GM19452 (cell line): Measurements from ENCODE around the gene HCFC2.
A peak's percentile ranks its signal among the peaks of the same experiment; 100 is the strongest.
"Not testable (repeated sequence)": the region's sequence is repeated elsewhere in the genome, so short reads cannot be mapped to it uniquely, and the experiment has no call there.

ENCODE experiments used
- ATAC-seq: cut with Tn5 transposase; IDR thresholded peaks from one replicate; pipeline ENCODE4 v1.9.1; 2021; ENCODE audit not compliant: unreplicated experiment

HCFC2 gene

DNA sequence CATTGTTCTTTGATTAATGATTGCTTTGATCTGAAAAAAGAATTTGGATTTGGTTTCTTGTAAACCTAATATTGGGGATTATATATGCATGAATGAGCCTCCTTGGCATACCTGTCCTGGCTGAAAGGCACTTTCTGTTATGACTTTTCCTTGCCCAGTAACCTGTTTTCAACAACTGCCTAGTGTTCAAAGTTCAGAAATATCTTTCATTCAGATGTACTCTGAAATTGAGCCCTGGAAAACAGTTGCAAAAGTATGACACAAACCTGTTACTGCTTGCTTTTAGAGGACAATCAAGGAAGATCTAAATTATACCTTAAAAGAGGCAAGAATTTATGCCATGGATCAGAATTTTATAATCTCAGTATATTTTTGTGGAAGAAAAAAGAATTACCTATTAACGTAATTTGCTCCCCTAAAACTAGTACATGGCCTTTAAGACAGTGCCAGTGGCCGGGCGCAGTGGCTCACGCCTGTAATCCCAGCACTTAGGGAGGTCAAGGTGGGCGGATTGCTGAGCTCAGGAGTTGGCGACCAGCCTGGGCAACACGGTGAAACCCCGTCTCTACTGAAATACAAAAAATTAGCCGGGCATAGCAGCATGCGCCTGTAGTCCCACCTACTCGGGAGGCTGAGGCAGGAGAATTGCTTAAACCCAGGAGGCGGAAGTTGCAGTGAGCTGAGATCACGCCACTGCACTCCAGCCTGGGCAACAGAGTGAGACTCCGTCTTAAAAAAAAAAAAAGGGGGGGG is 50.7 kb downstream of the HCFC2 start:
- ATAC-seq = not testable (repeated sequence)

DNA sequence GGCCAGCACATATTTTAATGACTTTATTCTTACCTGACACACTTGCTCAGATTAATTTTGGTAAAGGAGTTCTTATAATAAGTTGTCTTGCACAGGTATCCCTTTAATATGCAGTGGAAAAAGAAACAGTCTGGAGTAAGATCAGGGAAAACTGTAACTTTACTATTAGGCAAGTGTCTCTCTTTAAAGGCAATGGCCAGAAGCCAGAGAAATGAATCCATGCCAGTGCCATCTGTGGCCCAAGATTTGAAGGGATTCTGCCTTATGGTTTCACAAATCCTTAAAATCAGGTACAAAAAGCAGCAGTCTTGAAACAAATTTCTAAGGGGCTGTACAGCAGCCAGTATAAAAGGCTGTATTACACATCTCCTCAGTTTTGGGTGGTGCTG is 51.2 kb downstream of the HCFC2 start:
- no peak for ATAC-seq

DNA sequence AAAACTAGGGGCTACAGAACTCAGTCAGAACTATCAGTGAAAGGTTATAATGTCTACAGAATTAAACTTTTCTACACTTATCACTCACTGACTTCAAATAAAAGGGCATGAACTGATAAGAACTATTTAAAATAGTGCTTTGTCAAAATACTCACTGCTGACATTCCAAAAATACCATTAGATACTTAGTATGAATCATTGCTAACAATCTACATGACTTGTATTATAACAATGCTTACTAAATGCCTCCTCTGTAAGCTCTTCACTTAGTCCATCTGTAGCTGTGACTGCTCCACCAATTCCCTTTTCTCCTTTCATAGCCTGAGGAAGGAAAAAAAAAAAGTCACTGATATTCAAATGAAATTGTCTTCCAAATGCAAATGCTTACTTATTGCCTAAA is 56.7 kb downstream of the HCFC2 start:
- no peak for ATAC-seq

DNA sequence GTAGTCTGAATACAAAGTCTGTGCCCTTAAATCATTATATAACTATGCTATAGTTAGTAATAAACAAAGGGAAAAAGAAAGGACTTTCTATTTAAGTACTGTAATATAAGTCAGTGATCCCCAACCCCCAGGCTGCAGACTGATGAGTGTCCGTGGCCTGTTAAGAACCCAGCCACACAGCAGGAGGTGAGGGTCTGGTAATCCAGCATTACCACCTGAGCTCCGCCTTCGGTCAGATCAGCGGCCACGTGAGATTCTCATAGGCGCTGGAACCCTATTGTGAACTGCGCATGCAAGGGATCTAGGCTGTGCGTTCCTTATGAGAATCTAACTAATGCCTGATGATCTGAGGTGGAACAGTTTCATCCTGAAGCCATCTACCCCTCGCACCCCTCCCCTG is 58.0 kb downstream of the HCFC2 start:
- no peak for ATAC-seq

DNA sequence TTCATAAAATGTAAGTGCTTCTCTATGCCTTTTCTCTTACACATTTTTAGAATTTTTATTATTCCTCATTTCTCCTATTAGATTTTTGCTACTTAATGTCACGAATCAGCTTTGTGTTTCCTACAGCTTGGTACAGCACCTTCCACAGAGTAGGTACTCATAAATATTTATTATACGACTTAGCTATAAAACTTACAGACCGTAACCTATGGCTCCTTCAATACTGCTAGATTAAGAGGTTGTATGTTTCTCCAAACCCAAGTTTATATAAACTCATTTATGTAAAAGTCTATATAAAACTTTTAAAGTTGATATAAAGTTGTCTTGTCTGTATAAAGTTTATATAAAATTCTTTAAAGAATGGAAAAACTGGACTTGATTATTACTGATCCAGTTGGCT is 62.2 kb downstream of the HCFC2 start:
- ATAC-seq = no peak

DNA sequence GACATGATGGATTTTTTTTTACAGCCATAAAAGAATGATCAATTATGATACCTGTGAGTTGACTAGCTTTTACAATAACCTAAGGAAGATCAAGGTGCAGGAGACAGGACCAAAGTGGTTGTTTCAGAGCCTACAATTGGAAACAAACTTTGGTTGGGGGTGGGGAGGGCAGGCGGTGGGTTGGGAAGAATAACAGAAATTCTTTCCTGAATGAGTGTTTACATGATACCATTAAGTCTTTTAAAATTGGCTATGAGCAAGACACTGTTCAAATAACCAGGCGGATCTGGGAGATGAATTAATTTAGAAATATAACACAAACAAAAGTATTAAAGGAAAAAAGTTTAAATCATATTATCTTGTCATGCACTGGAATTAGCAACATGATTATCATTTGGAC is 66.4 kb downstream of the HCFC2 start:
- no peak for ATAC-seq

DNA sequence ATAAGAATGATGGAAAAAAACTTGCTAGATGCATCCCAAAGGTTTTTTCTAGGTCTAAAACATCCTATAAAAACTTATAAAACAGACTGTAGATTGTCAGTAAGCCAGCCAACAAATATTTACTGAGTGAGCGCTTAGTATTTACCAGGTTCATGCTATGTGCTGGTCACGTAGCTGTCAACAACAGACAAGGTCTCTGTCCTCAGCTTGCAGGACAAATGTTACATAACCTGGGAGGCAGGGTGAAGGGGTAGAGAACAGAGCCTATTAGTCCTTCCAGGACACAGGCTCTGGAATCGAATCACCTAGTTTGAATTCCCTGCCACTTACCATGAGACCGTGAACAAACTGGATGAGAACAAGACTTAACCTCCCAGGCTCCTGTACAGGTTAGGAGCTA is 67.3 kb downstream of the HCFC2 start:
- ATAC-seq = no peak

DNA sequence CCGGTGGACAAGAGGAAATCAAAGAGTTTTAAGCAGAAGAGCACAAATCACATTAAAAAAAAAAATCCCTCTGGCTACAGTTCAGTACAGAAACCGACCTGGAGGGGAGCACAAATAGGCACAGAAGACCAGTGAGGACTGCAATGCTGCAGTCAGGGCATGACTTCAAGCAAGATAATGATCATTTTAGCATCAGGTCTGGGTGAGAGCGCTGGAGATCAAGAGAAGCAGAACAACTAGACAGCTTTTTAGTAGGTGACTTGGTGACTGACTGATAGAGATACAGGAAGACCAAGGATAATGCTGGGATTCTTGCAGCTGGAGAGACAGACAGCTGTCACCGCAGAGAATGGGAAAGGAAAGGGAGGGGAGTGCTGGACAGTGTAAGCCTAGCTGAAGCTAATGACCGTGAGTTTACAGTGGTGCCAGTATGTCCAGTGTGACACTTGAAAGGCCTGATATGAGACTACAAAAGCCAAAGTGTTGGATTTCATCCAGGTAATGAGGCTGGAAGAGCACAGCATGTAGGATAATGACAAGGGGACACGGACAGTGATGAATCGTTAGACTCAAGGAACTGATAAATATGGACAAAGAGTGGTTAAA is 68.1 kb downstream of the HCFC2 start:
- ATAC-seq = no peak

DNA sequence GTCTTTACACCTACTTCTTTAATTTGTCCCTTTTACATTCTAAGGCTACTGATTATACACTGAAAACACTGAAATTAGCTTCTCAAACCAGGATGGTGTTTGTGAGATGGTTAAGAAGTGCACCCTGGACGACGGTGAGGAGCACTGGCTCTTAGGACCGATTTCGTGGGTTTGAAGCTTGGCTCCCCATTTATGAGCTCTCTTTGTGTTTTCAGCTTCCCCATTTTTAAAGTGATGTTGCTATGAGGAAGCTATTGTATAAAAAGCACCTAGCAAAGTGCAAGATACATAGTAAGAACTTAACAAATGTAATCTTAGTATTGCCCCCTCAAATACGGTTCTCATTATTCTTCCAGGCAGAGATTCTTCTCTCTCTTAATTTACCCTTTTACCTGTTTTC is 69.0 kb downstream of the HCFC2 start:
- ATAC-seq = no peak

DNA sequence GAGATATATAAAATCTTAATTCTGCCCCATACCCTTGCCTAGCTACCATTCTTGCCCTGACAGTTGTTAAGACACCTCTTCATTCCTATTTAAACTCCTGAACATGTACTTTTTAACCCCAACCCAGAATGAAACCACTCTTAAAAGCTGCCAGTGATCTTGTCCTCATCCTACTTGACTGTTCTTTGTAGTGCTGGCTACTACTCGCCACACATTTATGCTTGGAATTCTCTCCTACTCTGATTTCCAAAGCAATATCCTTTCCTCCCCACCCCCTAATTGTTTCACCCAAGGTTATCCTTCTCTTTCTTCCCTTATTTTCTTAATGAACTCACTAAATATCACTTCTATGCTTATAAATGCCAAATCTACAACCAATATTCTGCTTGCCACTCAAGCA is 69.5 kb downstream of the HCFC2 start:
- ATAC-seq = no peak

DNA sequence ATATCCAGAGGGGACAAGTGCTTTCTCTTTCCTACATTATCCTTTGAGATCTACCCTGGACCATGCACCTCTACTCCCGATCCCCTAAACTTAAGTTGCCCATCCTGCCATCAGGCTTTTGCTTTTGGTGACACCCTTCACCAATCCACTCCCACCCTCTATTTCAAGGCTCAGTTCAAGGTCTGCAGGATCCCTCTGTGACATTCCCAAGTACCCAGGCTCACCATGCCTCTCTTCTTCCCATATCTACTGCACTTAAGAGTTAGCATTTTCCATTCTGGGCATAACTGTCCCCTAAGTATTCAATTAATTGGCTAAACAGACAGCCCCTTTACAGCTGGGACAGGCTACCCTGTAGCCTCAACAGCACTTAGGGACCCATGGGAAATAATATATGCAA is 70.6 kb downstream of the HCFC2 start:
- no peak for ATAC-seq

DNA sequence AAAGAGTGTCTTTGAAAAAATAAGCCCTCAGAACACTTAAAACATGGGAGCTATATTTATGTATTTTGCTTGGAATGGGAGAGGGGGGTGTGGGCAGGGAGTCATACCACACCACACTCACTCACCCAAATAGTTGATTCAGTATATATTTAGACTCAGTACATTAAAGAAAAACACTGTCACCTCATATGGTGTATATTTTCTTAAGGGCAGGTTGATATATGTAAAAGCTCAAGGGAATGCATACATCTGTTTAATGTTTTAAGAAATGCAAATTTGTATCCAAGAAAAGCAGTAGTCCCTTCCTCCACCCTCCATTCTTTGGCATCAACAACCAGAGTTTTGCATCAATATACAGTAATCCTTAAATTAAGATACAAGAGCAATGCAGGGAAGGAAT is 72.2 kb downstream of the HCFC2 start:
- no peak for ATAC-seq

DNA sequence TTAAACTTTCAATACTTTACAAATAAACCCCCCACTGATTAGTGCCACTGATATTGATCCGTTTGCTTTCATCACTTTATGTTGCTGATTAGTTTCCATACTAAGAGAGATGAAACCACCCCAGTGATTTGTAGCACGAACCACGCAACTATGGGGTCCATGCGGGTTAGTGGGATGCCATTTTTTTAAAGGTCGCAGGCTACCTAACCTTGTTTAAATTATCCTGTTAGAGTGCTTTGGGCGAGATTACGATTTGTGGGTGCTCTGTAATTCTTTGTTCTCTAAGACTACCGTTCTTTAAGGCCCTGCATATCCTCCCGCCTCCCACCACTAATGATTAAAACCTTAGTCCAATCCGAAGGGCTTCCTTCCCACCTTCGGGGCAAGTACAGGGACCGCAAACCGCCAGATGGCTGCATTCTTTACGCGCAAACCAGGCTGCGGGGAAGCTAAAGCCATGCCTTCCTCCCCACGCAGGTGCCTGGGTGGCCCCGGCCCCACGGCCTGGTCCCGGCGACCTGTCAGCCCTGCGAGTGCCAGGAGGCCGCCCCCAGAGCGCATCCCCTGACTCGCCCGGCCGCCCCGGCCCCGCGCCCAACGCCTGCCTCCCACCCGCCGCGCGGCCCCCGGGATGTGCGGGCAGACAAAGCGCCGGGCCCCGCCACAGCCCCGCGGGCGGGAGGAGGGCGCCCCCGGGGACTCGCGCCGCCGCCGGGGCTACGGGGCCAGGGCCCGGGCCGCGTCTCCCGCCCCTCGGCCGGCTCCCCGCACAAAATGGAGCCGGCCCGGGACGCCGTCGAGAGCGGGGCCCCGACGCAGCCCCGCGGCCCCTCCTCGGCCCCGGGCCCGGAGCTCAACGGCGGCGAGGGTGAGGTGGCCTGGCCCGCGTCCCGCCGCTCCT is 72.9 kb downstream of the HCFC2 start:
- ATAC-seq = peak; percentile 32

DNA sequence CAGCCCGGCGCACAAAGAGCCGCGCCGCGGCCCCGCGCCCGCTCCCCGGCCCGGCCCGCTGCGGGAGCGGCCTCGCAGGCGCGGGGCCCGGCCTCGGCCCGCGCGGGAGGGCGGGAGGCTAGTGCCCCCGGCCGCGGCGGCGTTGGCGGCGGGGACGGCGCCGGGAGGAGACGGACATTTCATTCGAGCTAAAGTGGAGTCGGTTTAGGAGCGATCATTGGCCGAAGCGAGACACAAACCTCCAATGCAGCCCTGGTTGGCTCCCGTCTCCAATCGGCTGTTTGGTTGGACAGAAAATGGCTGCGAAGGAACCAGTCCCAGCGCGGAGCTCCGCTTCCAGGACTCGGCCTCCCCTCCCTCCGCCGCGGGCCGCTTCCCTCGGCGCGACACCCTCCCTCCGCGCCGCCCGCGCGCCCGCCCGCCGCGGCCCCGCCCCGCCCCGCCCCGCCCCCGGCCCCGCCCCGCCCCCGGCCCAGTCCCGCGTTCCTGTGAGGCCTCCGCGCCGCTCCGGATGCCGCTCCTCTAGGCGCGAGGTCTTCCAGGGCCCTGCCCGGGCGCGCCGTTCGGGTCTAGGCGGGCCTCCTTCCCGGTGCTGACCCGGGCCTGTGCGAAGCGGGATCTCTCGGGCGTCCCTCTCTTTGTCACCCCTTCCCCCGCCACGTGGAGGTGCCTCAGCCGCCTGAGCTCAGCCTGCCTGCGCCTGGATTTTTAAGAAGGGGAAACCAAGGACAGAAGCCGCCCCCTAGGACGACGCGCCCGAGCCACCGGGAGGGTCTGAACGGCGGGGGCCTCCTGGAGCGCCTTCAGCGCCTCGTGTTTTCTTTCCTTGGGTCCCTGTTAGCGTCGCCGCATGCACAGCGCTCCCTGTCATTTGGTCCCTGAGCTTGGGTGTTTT is 73.8 kb downstream of the HCFC2 start, which contains the start of gene NFYB:
TSS of gene NFYB (minus strand) at position 309 of the 895 bp plus-strand sequence. CDS start 2,757 bp downstream, outside the sequence.
- ATAC-seq = peak; percentile 93

DNA sequence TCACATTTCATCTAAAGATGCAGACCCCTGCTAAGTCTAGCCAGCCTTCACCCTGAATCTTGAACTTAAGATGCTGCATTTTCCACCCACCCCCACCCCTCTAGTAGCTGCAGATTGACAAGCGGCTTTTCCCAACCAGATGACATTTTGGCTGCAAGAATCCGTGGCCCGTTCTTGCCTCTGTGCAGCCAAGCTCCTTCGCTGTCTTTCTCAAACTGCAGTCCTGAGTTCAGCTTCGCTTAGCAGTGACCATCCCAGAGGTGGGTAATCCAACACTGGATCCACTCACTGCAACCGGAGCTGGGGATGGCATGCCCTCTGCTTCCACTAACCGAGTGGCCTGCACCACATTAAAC is 74.4 kb downstream of the HCFC2 start:
- ATAC-seq = no peak

DNA sequence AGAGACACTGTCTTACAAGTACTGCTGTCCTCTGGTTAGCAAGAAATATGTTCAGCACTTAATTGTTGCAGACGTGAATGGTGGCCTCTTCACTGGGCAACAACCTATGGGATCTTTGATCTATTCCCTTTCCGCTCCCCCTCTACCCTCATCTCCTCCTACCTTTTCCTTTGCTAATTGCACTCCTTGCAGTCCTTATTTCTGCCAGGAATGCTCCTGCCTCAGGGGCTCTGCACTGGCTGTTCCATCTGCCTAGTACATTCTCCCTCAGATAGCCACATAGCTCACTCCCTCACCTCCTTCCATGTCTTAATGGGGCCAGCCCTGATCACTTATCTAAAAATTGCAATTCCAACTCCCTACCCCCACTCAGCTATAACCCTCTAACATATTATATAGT is 78.2 kb downstream of the HCFC2 start:
- ATAC-seq = no peak

DNA sequence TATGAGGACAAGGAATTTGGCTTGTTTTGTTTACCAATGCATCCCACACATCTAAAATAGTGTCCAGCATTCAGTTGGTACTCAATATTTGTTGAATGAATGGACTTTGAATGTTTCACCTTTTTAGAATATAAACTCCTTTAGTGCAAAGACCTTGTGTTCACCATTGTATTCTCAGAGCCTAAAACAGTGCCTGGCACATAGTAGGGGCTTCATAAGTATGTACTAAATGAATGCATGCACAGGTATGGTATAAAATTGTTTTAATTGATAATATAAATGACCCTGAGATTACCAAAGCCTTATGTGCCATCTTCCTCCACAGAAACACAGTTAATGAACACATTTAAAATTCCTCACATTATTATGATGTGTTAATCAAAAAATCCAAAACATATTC is 78.7 kb downstream of the HCFC2 start:
- no peak for ATAC-seq

DNA sequence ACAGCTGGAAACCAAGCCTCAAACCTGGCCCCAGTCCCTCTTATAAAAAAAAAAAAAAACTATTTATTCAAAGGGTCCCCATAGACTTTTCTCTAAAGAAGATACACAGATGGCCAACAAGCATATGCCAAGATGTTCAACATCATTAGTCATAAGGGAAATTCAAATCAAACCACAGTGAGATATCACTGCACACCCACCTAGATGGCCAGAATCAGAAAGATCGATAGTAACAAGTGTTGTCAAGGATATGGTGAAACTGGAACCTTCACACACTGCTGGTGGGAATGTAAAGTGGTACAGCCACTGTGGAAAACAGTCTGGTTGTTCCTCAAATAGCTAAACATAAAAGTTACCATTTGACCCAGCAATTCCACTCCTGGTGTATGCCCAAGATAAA is 79.6 kb downstream of the HCFC2 start:
- ATAC-seq = no peak

DNA sequence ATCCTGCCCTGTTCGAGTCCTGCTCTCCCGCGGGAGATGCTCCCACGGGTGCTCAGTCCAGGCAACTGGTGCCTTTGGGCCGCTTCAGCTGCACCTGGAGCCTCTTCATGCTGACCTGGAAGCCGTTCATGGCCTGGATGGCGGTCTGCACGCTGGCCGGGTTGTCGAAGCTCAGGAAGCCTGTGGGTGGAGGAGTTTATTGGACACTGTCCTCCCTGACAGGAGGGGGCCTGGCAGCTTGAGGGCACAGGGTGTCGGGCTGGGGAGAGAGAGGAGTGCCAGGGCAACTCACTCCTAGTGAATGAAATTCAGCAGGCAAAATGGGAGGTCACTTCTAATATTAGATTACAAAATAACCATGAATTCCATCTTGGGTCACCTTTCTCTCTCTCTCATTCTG is 83.0 kb downstream of the HCFC2 start:
- ATAC-seq = no peak

DNA sequence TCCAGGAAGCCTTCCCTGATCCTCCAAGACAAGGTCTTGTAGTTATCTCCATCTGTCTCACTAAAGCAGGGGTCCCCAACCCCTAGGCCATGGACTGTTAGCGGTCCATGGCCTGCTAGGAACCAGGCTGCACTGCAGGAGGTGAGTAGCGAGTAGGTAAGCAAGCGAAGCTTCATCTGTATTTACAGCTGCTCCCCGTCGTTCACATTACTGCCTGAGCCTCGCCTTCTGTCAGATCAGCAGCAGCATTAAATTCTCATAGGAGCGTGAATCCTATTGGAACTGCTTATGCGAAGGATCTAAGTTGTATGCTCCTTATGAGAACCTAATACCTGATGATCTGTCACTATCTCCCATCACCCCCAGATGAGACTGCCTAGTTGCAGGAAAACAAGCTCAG is 86.1 kb downstream of the HCFC2 start:
- ATAC-seq = no peak

DNA sequence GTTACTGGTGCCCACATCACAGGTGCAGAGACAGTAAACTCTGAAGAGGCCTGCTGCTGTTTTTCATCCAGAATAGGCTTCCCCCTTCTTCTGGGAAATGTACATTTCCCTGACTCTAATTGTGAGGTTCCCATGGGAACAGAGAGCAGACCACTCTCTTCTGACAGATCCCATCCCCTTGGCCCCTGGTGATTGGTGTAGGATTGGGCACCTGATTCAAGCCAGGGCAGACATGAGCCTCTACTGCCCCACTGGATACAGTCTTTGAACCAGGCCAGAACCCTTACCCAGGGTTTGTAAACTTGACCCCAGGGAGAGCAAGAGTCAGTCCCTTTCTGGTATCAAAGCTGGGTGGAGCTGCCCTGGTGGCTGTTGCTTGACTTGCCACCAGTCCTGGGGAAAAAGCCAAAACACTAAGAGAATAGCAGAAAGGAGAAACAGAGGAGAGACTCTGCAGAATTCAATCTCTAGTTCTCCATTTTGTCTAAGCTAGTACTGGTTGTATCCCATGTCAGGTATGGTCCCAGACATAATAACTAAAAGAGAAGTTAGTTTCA is 88.4 kb downstream of the HCFC2 start:
- no peak for ATAC-seq
